Erythroblast (primary cell): Measurements from ENCODE around the gene CDKAL1.

Source experiments
- GATA1 ChIP-seq: IDR thresholded peaks from 2 replicates; pipeline ENCODE4 v1.6.1; 2011; ENCODE audit warnings: low read depth, mild to moderate bottlenecking, control low read depth, low read length, moderate library complexity
- POLR2A ChIP-seq: IDR thresholded peaks from 2 replicates; pipeline ENCODE4 v1.6.1; 2011; ENCODE audit warnings: mild to moderate bottlenecking, low read length

GRCh38 chr6:20574355-20574754, 40.1 kb downstream of the CDKAL1 start:
- TF ChIP-seq POLR2A (no peak), GATA1 (no peak)
